ENCODE results near the gene TYRO3. TPM values are rescaled to one million over a fixed set of nuclear protein-coding genes. Genes with fewer than 3 reads are reported as not detected.

The TYRO3 gene
- total and polyA plus RNA-seq, 2 of the 13 experiments (the other 11 are each of a cell fraction or from before 2014, with no cell fraction given) = 24.0 to 43.6 TPM

DNA sequence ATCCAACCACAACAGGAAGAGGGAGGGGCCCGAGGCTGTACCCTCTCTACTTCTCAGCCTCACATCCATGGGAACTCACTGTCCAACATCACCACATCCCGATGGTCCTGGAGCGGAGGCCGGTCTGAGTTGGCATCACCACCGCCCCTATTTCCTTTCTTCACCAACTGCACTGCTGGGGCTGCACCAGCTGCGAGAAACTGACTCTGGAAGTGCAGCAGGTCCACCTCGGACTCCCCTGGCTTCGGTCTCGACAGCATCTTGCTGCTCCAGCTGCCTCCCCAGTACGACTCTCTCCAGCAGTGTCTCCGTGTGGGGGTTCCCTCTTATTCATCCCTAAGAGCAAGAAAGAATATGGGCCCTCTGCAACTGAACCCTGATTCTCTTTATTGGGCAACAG, 22.1 kb upstream of the TYRO3 start:
- Histone ChIP-seq H3K9me3 (ENCODE audit: low read length) (no peaks in the 10 kb centered on the region), H3K4me3 (replicated peaks in 1 of 3; ENCODE audit: insufficient read depth in 1 of 3, low read depth in 2 of 3, low read length in 3 of 3) (no peak overlapping the region), H4K20me1 (ENCODE audit: insufficient read depth, low read length) (no peaks in the 10 kb centered on the region), H3K4me1 (ENCODE audit: insufficient read depth, low read length) (peaks cover 2% of the 10 kb centered on the region), H3K9ac (ENCODE audit: insufficient read depth, low read depth, low read length) (no peak overlapping the region), H2AFZ (ENCODE audit: low read length) (no peak overlapping the region), H3K27ac (ENCODE audit: extremely low read length, insufficient read depth, low read length) (no peak overlapping the region), H3K27me3 (ENCODE audit: control insufficient read depth in 1 of 2, insufficient read depth in 2 of 2, low read length in 2 of 2) (no peaks in the 10 kb centered on the region), H3K79me2 (ENCODE audit: insufficient read depth, low read length) (peaks cover 2% of the 10 kb centered on the region), H3K36me3 (replicated peaks in 1 of 2; ENCODE audit: control insufficient read depth in 1 of 2, insufficient read depth in 2 of 2, low read length in 2 of 2) (peaks cover 13 to 37% of the 10 kb centered on the region in 2 experiments), H3K4me2 (ENCODE audit: low read depth, low read length) (no peak overlapping the region)
- in situ Hi-C loops (cut with HindIII; ENCODE audit: extremely low pct_ligation_motif_present, low pct_unique_long_range_greater_than_20kb) = no loop called here
- TF ChIP-seq CCAR2 (optimal IDR thresholded peaks at IDR 0.05; ENCODE audit: low read depth, low read length) = no peak
- TF ChIP-seq TBL1XR1 (IDR thresholded peaks at IDR 0.05; ENCODE audit: borderline replicate concordance, low read length, partially characterized antibody) = no peak
- no peak for TF ChIP-seq ZNF124 (CRISPR knock-in tag; IDR thresholded peaks at IDR 0.05)
- no peak for TF ChIP-seq ZNF550 (CRISPR knock-in tag; IDR thresholded peaks at IDR 0.05; ENCODE audit: borderline replicate concordance)
- no peak for TF ChIP-seq RXRB (CRISPR knock-in tag; IDR thresholded peaks at IDR 0.05; ENCODE audit: borderline replicate concordance)
- TF ChIP-seq, protein P1, sequence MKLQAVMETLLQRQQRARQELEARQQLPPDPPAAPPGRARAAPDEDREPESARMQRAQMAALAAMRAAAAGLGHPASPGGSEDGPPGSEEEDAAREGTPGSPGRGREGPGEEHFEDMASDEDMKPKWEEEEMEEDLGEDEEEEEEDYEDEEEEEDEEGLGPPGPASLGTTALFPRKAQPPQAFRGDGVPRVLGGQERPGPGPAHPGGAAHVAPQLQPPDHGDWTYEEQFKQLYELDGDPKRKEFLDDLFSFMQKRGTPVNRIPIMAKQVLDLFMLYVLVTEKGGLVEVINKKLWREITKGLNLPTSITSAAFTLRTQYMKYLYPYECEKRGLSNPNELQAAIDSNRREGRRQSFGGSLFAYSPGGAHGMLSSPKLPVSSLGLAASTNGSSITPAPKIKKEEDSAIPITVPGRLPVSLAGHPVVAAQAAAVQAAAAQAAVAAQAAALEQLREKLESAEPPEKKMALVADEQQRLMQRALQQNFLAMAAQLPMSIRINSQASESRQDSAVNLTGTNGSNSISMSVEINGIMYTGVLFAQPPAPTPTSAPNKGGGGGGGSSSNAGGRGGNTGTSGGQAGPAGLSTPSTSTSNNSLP (IDR thresholded peaks at IDR 0.05; ENCODE audit: low read depth, low read length) = no peak
- TF ChIP-seq PAF1 (CRISPR knock-in tag; IDR thresholded peaks at IDR 0.05) = no peak
- TF ChIP-seq MBNL3 (CRISPR knock-in tag; conservative IDR thresholded peaks at IDR 0.05) = no peak
- TF ChIP-seq ZNF317 (CRISPR knock-in tag; IDR thresholded peaks at IDR 0.05) = no peak
- TF ChIP-seq ELF1 (CRISPR knock-in tag; IDR thresholded peaks at IDR 0.05) = no peak
- no peak for TF ChIP-seq ZNF616 (CRISPR knock-in tag; IDR thresholded peaks at IDR 0.05; ENCODE audit: low read depth)
- no peak for TF ChIP-seq TSC22D2 (CRISPR knock-in tag; IDR thresholded peaks at IDR 0.05; ENCODE audit: borderline replicate concordance)
- TF ChIP-seq ETV5 (CRISPR knock-in tag; IDR thresholded peaks at IDR 0.05; ENCODE audit: borderline replicate concordance) = no peak
- no peak for TF ChIP-seq HNRNPL (IDR thresholded peaks at IDR 0.05; ENCODE audit: low read depth, low read length)
- TF ChIP-seq, protein P2, sequence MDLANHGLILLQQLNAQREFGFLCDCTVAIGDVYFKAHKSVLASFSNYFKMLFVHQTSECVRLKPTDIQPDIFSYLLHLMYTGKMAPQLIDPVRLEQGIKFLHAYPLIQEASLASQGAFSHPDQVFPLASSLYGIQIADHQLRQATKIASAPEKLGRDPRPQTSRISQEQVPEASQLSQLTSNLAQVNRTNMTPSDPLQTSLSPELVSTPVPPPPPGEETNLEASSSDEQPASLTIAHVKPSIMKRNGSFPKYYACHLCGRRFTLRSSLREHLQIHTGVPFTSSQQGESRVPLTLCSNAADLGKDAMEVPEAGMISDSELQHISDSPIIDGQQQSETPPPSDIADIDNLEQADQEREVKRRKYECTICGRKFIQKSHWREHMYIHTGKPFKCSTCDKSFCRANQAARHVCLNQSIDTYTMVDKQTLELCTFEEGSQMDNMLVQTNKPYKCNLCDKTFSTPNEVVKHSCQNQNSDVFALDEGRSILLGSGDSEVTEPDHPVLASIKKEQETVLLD (CRISPR knock-in tag; IDR thresholded peaks at IDR 0.05; ENCODE audit: low read depth) = no peak
- no peak for TF ChIP-seq ZNF773 (CRISPR knock-in tag; IDR thresholded peaks at IDR 0.05; ENCODE audit: borderline replicate concordance)
- no peak for TF ChIP-seq ZNF737 (CRISPR knock-in tag; IDR thresholded peaks at IDR 0.05; ENCODE audit: borderline replicate concordance)
- no peak for TF ChIP-seq KDM5A (IDR thresholded peaks at IDR 0.05; ENCODE audit: borderline replicate concordance, low read length)
- TF ChIP-seq ARNTL (CRISPR knock-in tag; IDR thresholded peaks at IDR 0.05) = no peak
- TF ChIP-seq FOXK2 (IDR thresholded peaks at IDR 0.05) = no peak
- CTCF ChIA-PET (ENCODE audit: low intra/inter-chr PET ratio, low total read pairs) = no interaction called here
- POLR2A ChIA-PET = no interaction called here
- no TSS peak for BruUV-seq (replicated peaks)
- no peak for DNase-seq (ENCODE audit: low spot score)
- FAIRE-seq = no peak
- 98% methylated on average over 11 of the region's 11 CpGs for WGBS (ENCODE audit: low lambda C conversion rate)
- intact Hi-C loops (cut with micrococcal nuclease; ENCODE audit: unreplicated experiment) = no loop called here
- no peak for ATAC-seq

All from HepG2 (cell line).